Measurements from ENCODE around the gene TIPARP.

The TIPARP gene

GRCh38 chr3:156743859-156744258 lies 69.5 kb downstream of the TIPARP start:
- DNase-seq, result no peak

DNA sequence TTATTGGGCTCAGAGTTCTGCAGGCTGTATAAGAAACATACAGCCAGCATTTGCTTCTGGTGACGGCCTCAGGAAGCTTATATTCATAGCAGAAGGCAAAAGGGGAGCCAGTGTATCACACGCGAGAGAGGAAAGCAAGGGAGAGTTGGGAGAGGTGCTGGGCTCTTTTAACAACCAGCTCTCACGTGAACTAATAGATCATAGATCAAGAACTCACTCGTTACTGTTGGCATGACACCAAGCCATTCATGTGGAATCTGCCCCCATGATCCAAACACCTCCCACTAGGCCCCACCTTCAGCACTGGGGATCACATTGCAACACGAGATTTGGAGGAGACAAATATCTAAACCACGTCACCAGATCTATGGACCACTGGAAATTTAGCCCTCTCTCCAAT lies 70.2 kb downstream of the TIPARP start:
- DNase-seq, result no peak

DNA sequence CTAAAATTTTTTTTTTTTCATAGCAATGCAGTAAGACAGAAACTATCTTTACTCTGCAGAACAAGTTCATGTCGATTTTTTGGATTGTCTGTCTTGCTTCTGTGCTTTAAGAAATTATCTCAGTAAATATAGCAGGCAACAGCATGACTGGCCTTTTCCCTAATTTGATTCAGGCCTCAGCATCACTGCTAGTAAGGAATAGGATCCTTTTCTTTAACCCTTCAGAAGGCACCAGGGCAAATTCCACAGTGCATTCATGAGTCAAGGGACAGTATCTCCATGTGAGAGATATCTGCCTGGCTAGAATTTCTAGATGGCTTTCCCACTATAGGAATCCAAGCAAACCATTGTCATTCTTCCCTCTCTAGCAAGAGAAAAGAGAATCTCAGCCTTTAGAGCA lies 71.4 kb downstream of the TIPARP start:
- no peak for DNase-seq

GRCh38 chr3:156747046-156747445 lies 72.7 kb downstream of the TIPARP start:
- no peak for DNase-seq

- DNase-seq, result no peak
Observed at GRCh38 chr3:156749244-156749643, 74.9 kb downstream of the TIPARP start.

DNA sequence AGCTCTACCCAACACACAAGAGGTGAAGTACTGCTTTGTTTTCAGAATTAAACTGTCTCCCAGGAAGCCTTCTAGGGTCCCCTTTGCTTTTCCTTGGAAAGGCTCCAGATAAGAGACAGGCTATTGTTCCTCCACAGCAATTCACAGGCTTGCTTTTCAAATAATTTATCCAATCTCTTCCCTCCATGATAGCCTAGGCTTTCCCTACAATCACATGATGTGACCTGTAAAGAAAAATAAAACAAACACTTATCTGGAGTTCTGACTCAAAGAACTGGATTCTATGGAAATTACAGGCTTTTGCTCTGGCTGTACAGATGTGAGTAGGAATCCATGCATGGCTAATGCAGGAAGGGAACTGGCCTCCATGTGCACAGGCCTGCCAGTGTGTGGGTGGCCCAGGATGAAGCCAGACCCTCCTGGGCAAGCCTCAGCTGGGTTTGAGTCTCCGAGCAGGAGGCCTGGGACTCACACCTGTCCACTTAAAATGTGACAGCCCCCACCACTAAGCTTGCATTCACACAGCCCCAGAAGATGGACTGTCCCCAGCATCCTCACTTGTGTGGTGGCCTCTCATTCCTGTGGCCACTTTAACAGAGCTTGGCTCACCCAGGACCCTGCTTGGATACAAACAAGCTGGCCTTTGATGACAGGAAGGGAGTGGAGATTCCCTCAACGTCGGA lies 75.9 kb downstream of the TIPARP start:
- peak; percentile 60 for DNase-seq

DNA sequence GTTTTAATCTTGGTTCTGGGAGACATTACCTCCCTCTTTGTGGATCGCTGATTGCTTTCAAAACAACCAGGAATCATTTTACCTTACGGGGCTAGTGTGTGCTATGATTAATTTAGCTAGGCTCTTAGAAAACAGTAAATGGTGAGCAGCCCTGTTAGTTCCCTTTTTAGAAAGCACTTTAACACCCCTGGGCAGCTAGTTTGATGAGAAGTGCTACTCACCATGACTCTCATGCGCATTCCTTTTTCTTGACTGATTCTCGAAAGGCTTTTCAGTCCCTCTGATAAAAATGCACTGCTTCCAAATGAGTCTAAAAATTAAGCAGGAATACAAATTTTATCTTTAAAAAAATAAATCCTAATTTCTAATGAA lies 76.5 kb downstream of the TIPARP start:
- peak; percentile 67 for DNase-seq

GRCh38 chr3:156751461-156752025 lies 77.2 kb downstream of the TIPARP start:
- peak; percentile 98 for DNase-seq
